Left kidney (tissue), 2 donors: Measurements from ENCODE around the gene EML3. TPM values are rescaled to one million over a fixed set of nuclear protein-coding genes. Genes with fewer than 3 reads are reported as not detected.
"Not testable (repeated sequence)": the region's sequence is repeated elsewhere in the genome, so short reads cannot be mapped to it uniquely, and the experiment has no call there.

Source experiments
- DNase-seq: peaks from one replicate; pipeline ENCODE4 v3.0.0-alpha.2; 2013
- polyA plus RNA-seq: library from polyadenylated mRNA; unstranded; fragments of 120-200 nt; gene quantifications from one replicate; pipeline ENCODE4 v1.2.1, GENCODE V29; 2013; ENCODE audit not compliant: insufficient read length

The EML3 gene
- polyA plus RNA-seq, 1 donor: 36.4 TPM

DNA sequence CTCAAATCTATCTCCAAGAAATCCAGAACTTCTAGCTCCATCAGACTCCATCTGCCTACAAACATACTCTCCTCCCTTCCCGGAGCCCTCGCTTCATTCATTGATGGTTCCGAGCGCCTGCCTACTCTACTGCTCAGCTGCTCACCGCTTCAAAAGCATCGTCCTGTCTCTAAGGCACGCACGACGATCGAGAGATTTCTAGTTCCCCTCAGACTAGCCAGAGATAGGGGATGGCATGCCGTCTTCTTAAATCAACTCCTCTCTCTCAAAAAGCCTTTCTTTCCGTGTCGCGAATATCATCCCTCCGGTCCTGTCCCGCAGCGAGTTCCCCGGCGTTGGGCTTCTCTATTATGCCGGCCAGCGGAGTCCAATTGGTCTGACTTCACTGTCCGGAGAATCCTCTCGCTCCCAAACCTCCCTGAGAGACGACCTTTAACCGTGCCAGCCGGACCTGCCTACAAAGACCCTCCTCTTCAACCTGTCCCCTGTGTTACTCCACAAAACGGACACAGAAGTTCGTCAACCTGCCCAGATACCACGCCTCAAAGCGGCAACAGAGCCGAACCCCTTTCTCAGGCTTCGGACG is 39.5 kb downstream of the EML3 start:
- no peak for DNase-seq

DNA sequence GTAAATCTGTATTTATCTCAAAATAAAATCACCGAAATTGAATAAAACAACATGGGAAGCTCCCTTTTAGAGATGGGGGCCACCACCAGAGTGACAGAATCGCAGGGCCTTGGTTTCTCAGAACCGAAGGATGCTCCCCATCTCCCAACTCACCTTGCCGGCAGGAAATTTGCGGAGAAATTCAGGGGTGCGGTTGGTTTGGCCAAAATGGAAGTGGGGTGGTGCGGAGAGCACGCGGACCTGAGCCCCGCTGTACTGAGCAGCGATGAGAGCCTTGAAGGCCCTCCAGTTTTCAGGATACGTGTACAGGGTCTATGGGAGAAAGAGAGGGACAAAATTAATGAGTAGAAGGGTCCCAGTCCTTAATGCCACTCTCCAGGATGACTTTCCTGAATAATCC is 40.1 kb downstream of the EML3 start:
- no peak for DNase-seq

DNA sequence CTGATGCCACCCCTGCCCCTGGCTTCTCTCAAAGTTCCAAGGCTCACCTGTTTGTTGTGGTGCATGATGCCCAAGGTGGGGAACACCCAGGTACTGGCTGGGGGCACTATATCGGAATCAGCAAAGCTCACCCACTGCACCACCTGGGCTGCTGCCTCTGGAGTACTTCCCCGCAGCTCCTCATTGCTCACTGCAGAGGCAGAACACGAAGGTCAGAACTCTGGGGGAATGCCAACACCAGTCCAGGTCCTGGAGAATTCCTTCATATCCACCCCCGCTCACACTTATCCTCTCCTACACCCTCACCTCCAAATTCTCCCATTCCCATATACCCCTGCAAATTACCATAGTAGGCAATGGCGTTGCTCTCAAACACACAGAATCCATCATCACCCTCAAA is 41.1 kb downstream of the EML3 start:
- DNase-seq: not testable (repeated sequence)

DNA sequence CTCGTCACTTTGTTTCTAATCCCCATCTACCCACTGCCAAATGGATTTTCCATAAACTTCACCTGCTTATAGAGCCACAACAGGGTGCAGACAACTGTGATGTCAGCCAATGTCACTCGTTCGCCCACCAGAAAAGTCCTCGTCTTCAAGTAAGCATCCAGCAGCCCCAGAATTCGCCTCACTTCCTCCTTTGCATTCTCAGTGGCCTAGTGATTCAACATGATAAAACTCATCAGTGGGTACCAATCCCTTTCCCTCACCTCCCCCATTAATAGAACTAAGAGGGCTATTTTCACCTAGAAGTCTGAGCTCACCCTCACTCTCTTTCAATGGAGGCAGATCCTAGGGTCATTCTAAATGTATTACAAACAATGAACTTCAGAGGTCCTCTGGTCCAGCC is 41.7 kb downstream of the EML3 start:
- not testable (repeated sequence) for DNase-seq

DNA sequence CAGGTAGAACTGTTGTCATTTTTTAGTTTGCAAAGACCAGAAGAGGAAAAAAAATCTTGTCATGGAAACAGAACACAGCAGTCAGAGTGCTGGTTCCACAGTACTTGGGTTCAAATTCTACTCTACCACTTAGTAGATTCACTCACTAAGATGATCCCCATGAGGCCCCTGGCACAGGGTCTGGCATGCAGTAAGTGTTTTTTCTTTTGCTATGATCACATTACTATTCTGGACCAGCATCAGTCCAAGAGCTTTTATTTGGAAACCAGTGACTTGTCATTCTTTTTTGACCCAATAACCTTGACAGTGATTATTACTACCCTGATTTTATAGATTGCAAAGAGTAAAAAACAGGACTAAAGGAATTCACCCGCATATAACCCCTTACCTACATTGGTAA is 43.0 kb downstream of the EML3 start:
- DNase-seq: no peak

DNA sequence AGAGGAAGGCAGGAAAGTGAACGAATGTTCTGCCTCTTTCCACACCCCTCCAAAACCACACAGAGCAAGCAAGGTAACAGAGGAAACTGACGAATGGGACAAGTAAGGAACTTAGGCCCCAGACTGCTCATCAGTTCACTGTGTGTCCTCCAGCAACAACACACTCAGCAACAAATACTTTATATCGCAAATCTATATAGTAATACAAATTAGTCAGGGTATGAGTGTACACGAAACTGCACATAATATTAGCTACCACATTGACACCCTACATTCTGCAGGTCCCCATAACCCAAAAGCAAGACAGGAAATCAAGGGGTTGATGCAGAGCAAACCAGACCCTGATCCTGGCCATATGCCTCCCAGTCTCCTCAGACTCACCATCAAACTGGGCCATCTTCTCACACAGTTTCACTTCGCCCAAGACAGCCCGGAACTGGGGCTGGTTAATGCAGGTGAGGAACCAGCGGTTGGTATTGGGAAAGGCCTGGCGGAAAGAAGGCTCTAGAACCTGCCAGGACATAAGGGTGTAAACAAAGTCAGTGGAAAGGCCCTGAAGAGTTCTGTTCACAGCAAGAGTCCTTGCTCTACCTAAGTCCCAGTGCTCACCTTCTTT is 45.4 kb downstream of the EML3 start:
- no peak for DNase-seq

DNA sequence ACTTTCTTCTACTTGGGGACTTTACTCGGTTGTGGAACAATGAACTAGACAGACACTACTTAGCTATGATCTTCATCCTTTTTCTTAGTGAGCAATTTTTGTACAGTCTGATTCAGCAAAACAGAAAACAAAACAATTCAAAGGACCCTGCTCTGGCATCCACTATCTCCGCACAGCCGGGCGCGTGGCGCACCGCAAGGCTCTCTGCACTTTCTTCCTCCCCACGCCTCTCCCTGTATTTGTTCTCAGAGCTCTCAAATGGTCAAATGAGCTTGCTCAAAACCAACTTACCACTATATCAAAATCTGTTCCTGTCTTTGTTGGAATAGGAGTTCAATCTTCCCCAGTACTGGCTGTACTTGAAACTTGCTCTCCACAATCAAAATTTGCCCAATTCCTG is 46.3 kb downstream of the EML3 start:
- no peak for DNase-seq

DNA sequence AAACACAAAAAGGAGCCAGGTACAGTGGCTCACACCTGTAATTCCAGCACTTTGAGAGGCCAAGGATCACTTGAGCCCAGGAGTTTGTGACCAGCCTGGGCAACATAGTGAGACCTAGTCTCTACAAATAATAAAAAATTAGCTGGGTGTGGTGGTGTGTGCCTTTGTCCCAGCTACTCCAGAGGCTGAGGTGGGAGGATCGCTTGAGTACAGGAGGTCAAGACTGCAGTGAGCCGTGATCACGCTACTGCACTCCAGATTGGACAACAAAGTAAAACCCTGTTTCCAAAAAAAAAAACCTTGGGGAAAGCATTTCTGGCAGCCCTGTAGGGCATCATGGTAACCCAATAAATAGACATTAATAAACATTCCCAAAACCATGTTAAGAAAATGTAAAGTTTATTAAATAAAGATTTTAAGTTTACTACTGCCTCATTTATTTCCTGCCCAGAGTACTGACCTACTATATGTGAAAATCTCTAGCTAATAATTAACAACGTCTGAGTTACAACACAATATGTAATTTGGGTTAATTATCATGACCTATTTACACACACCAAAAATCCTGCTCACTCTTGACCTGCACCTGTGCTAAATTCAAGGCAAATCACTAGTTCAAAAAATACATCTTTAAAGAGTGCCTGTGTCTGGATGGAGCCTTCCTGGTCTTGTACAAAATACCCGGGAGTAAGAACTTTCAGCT is 47.3 kb downstream of the EML3 start:
- no peak for DNase-seq

DNA sequence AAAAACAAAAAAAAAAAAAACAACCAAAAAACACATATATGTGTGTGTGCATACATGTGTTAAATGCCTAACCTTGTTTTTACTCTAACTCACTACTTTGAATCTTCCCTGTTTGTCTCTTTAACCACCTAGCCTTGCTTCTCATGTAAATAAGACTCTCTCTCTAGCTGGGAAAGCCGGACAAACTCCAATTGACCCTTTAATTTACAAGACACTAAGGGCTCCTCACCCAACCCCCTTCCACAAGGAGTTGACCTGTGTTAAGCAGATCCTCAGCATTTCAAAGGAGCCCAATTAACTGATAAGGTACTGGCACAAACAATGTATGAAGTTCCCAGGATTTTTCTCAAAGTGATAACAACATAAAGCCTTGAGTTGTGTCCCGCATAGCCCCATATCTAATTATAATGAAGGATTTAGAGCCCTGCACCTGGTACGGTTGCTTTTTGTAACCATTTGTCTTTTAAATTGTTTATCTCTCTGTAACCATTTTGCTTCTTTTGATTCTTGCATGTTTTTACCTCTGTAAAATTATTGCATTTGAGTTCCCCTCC is 50.8 kb downstream of the EML3 start:
- not testable (repeated sequence) for DNase-seq

DNA sequence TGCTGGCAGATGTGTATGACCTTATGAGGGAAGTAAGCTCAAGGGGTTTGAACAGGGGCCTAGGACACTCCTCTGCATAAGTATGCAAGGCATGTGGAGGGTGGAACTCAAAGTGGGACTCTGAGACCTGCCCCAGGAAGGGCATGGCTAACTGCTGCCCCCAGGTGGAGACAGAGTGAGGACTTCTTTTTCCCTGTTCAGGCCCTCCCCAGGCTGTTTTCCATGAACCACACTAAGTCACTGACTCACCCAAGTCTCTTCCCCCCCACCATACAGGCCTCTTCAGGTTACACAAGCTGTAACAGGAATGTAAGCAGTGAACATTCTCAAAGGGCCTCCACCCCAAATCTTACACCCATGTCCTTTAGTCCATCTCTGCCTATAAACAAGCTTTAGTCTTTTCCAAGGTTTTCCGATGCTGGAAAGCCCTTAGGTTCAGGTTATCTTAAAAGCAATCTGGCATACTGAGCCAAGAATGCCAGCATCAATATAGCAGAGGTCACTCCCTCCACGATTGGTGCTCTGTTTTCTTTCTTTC is 51.9 kb downstream of the EML3 start:
- DNase-seq: no peak

DNA sequence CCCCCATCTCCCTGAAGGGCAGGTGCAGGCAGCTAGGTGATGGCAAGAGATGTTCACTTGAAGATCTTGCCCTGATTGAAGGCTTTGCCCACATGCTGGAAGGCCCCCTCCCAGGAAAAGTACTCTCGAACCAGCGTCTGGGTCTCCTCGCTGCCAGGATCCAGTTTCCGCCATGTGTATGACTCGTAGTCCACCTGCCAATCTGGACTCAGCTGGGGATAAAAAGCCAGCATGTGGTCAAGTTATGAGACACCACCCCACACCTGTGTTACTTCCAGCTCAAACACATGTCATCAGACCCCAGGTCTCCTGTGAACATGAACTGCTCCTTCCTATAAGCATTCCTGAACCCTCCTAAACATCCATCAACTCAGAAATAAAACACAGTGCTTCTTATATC is 52.9 kb downstream of the EML3 start:
- not testable (repeated sequence) for DNase-seq

DNA sequence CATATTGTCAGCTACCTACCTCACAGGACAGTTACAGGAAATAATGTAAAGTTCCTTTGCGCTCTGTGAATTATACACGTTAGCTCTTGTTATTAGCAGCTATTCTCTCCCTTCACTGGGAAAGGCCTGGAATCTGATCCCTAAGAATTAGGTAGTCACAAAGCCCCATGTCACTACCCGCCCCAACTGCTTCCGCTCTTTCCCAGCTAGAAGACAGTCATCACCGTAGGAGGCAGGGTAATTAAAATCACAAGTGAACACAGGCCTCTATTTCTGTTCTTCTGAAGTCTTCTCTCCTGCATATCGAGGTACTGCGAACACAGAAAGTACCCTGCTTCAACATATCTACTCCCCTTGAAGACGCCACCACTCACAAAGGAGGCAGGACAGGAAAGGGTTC is 53.4 kb downstream of the EML3 start:
- DNase-seq: no peak

DNA sequence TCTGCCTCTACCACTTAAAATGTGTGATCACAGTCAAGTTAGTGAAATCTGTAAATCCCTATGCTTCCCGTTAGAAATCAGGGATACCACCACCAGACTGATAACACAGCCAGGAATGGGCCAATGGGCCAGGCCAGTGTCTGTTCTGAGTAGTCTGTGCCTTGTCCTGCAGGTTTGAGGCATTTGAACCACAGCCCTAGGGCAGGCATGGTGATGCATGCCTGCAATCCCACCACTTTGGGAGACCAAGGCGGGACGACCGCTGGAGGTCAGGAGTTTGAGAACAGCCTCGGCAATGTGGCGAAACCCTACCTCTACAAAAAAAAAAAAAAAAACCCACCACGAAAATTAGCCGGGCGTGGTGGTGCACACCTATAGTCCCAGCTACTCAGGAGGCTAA is 53.9 kb downstream of the EML3 start:
- DNase-seq: no peak

DNA sequence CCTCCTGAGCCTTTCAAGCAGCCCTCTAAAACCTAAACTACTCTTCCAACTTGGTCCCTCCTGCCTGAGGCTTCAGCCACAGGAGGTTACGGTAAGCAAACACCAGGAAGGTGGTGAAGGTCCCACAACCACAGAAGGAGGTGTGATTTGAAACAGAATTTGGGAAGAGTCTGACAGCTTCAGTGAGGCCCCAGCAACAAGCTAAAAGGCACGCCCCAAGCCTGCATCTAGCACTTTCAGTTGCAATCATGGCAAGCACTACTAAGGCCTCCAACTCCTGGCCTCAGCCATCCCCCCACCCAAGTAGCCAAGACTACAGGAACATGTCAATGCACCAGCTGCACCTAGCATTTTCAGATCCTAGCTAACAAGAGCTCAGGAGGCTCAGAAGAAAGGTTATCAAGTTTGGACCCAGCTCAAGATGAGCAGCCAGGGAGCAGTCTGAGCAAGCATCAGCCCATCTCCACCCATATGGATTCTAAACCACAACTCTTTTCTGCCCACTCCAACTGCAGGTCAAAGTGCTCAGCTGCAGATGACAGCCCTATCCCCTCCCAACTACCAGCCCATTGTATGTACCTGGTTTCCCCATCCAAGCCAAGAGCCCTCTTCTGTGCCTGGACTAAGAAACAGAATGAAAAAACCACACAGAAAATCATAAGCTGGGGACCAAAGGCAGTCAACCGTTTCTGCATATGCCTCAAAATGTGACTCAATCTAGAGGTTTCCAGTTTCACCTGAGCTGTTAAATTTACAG is 55.5 kb downstream of the EML3 start:
- DNase-seq: no peak

DNA sequence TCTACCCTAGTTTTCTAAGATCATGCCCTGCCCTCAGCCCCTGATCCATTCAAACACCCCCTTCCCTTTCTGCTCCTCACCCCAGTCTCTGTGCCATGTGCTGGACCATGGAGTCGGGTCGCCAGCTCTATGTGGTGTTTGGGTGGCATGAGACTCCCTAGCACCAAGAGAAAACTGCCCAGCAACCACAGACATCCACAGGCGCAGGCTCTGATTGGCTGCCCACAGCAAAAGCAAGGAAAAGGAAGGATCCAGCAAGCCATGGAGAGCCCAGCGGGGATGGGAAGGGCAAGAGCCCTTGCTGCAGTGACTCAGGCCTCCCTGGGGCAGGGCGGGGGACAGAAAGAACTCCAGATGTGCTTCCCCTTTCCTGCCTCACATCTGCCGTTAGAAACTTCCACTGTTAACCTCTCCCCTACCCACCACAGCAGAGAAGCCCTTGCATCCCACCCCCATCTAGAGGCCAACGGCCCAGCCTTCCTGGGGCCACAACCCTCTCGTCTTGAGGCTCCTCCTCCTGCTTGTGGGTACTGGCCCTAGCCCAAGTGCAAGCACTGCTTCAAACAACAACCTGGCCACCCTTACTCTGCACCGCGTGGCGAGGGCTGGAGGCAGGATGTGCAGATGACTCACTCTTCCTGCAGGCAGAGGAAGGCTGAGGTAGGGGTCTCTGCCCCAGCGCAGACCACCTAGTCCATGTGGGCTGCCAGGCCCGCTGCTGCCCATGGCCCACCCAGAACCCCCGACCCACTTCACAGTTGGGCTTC is 56.3 kb downstream of the EML3 start:
- DNase-seq: no peak

DNA sequence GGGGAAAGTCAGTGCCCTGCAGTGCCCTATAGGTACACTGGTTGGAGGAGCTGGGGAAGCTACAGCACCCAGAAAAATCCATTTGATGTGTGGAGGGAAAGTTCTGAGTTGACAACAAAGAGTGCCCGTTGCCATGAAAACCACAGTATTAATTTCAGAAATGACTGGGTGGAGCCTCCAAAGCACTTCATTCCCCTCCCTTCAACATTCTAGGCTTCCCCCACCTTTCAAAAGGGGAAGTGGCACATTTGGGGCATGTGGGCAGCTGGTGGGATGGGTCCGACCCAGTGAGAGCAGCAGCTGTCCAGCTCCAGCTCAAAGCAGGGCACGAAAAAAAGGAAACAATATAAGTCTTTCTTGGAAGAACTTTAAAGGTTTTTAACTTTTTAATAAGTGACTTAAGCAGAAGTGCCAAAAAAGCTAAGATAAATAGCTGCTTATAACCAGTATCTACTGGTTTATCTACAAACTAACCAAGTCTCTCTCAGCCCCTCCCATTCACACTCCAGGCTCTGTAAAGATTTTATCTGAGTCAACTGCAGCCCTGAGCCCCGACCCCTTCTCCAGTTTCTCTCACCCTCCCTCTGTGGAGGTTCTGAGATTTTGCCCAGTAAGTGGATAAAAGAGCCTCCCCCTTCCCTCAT is 57.0 kb downstream of the EML3 start:
- no peak for DNase-seq

DNA sequence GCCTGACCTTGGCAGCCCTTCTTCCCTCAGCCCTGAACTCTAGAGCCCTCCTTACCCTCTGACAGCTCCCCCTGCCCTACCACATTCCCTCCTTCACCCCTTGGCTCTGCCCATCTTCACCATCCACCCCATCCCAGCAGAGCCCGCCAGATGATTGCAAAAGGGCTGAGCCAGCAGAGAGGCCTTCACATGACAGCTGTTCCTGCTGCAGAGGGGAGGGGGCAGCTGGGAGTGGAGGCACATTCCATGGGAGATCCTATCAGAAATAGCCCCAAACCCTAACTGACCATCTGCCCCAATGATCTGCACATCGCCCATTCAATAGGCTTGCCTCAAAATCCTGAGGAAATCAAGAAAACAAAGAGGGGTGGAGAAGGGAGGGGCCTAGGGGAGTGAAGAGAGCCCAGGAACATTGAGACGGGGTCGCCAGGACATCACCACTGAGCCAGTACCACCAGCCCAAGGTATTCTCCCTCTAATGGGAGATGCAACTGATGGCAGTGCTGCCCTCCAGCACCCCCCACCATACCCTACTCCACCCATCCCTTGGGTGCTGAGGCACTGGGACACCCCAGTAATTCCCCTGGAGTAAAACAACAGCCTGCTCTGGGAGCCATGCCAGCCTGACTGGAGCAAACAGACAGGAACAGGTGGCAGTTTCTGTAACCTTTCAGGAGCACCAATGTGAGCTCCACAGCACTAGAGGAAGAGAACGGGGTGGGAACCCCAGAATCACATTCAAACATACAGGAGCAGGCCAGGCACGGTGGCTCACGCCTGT is 58.0 kb downstream of the EML3 start:
- no peak for DNase-seq

DNA sequence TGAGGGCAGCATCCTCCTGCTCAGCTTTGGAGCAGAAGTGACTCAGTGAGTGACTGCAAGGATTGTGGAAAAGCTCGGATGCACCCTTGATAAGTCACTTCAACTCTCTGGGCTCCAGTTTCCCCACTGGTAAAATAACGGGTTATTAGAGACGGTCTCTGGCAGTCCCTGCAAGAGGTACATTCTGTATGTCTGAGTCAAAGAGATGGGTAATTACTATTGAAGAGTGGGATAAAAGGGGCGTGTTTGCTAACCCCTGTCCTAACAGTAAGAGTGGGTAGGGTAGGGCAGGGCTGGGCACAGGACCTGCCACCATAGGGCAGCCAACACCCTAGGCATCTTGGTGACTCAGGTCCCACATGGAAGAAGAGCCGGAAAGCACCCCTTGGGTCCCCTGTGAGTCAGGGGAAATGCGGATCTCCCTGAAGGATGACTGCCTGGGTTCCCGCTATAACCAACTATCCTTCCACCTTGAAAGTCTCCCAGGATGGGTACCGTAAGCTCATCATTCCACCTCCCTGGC is 58.7 kb downstream of the EML3 start:
- DNase-seq: no peak

DNA sequence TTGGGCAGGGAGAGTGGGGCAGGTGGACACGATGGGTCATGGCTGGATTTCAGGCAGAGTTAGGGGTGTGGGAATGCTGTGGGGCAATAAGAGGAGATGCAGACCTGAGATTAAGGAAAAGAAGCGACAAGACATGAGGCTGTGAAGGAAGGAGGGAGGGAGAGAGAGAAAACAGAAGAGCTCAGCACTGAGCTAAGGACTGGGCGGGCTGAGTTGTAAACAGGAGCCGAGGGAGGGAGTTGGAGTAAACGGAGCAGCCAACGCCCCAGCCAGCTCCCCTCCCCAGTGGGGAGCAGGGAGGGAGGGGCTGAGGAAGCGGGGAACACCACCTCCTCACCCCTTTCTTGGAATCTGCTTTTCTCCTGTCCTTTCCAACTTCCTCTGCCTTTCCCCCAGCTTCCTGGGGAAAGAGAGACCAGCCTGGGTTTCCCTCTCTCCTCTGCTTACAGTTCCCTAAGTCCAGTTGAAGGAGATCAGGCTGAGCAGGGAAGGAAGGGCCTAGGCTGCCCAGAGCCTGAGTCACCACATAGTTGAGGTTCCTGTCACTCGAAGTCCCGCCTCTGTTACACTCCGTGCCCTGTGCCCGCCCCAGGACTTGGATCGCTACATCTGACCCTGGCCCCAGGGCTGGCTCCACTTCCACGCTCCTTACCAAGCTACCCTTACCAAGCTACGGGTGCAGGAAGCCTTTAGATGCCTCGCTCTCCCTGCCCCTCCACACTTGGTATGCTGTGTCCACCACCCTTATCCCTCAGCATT is 59.3 kb downstream of the EML3 start:
- DNase-seq: no peak
